CD8-positive, alpha-beta memory T cell (primary cell): ENCODE results near the gene ERC2. TPM values are rescaled to one million over a fixed set of nuclear protein-coding genes. Genes with fewer than 3 reads are reported as not detected.
A peak's percentile ranks its signal among the peaks of the same experiment; 100 is the strongest.

Source experiments
- CTCF ChIA-PET: fragments of 350-600 bp; sonication (Branson Sonifier 250); formaldehyde crosslinking; loops from one replicate; lab custom pipeline; 2021; ENCODE audit warnings: antibody characterized with exemption; lab: Charles Lee
- POLR2A ChIA-PET: fragments of 350-600 bp; sonication (Branson Sonifier 250); formaldehyde crosslinking; loops from one replicate; lab custom pipeline; 2021; ENCODE audit warnings: antibody characterized with exemption; lab: Charles Lee
- DNase-seq, 5 donors: peaks; one replicate each; pipeline versions ENCODE4 v3.0.0 to v3.0.0-alpha.2; 2020 to 2022; ENCODE audit warnings: mixed read lengths in 1 of 5
- H3K27ac ChIP-seq: one replicate; pipeline ENCODE4 v1.7.0; 2013; ENCODE audit warnings: low read depth, mild to moderate bottlenecking, low read length, moderate library complexity
- H3K27me3 ChIP-seq: 2 replicates; pipeline ENCODE4 v1.7.0; 2013; ENCODE audit warnings: low read length, mild to moderate bottlenecking; ENCODE audit not compliant: insufficient read depth, poor library complexity, severe bottlenecking
- H3K36me3 ChIP-seq: 2 replicates; pipeline ENCODE4 v1.7.0; 2013; ENCODE audit warnings: mild to moderate bottlenecking, low read length, moderate library complexity; ENCODE audit not compliant: insufficient read depth
- H3K4me1 ChIP-seq: 2 replicates; pipeline ENCODE4 v1.7.0; 2013; ENCODE audit warnings: mild to moderate bottlenecking, low read length, moderate library complexity; ENCODE audit not compliant: insufficient read depth
- H3K4me3 ChIP-seq: 2 replicates; pipeline ENCODE4 v1.7.0; 2013; ENCODE audit warnings: mild to moderate bottlenecking, low read length
- H3K9me3 ChIP-seq: 2 replicates; pipeline ENCODE4 v1.7.0; 2013; ENCODE audit warnings: mild to moderate bottlenecking, low read length
- H3K27ac Mint-ChIP-seq, 8 donors: one replicate each; pipeline ENCODE4 v1.8.0; 2020 to 2021; ENCODE audit warnings: mixed read lengths in 8 of 8, mild to moderate bottlenecking in 6 of 8, inconsistent platforms in 3 of 8, moderate library complexity in 3 of 8
- H3K27me3 Mint-ChIP-seq, 2 donors: one replicate each; pipeline ENCODE4 v1.8.0; 2020 to 2021; ENCODE audit warnings: mixed read lengths in 2 of 2, mild to moderate bottlenecking in 1 of 2, moderate library complexity in 1 of 2
- H3K36me3 Mint-ChIP-seq, 3 donors: one replicate each; pipeline ENCODE4 v1.8.0; 2020 to 2021; ENCODE audit warnings: mixed read lengths in 3 of 3, inconsistent platforms in 1 of 3, mild to moderate bottlenecking in 1 of 3
- H3K4me1 Mint-ChIP-seq, 3 donors: one replicate each; pipeline ENCODE4 v1.8.0; 2020 to 2021; ENCODE audit warnings: mixed read lengths in 3 of 3, inconsistent platforms in 1 of 3, mild to moderate bottlenecking in 1 of 3
- H3K4me3 Mint-ChIP-seq, 7 donors: one replicate each; pipeline ENCODE4 v1.8.0; 2020 to 2021; ENCODE audit warnings: mixed read lengths in 7 of 7, mild to moderate bottlenecking in 6 of 7, moderate library complexity in 4 of 7, inconsistent platforms in 2 of 7
- H3K9me3 Mint-ChIP-seq, 5 donors: one replicate each; pipeline ENCODE4 v1.8.0; 2020 to 2022; ENCODE audit warnings: mixed read lengths in 5 of 5, mild to moderate bottlenecking in 3 of 5, moderate library complexity in 2 of 5, inconsistent platforms in 1 of 5
- polyA plus RNA-seq: library from polyadenylated mRNA; unstranded; fragments of 300-500 nt; fragmentation: Illumina TruSeq; gene quantifications from one replicate; pipeline ENCODE4 v1.2.3, GENCODE V29; 2021
- total RNA-seq, 2 experiments: library from RNA; stranded (reverse); gene quantifications; one replicate each; pipeline ENCODE4 v1.2.3, GENCODE V29; 2021

The ERC2 gene
- total and polyA plus RNA-seq, 3 experiments from 2014 or later, result not detected

- Mint-ChIP-seq H3K4me3 (no peak overlapping the region), H3K4me1 (no peaks in the 10 kb centered on the region), H3K27me3 (peaks cover 15 to 43% of the 10 kb centered on the region in 2 donors), H3K36me3 (no peaks in the 10 kb centered on the region), H3K27ac (no peak overlapping the region), H3K9me3 (peaks cover 0 to 3% (median 0%) of the 10 kb centered on the region in 5 donors)
- Histone ChIP-seq H3K4me1 (no peaks in the 10 kb centered on the region), H3K4me3 (no peak overlapping the region), H3K9me3 (no peaks in the 10 kb centered on the region), H3K36me3 (no peaks in the 10 kb centered on the region), H3K27ac (no peak overlapping the region), H3K27me3 (no peaks in the 10 kb centered on the region)
- no peak for DNase-seq
- ChIA-PET CTCF (interaction anchor here (2.6 kb wide), 1 partner anchor 11 kb away, joined by 9 read pairs; no protein-coding TSS in a partner anchor), POLR2A (no interaction called here)
These were observed 15.9 kb upstream of the ERC2 start for GRCh38 chr3:56484122-56484521.

- Histone ChIP-seq H3K9me3 (no peaks in the 10 kb centered on the region), H3K4me3 (no peak overlapping the region), H3K36me3 (no peaks in the 10 kb centered on the region), H3K27ac (no peak overlapping the region), H3K27me3 (no peaks in the 10 kb centered on the region), H3K4me1 (no peaks in the 10 kb centered on the region)
- Mint-ChIP-seq H3K4me3 (no peak overlapping the region), H3K9me3 (peaks cover 0 to 3% (median 0%) of the 10 kb centered on the region in 5 donors), H3K27ac (no peak overlapping the region), H3K36me3 (no peaks in the 10 kb centered on the region), H3K4me1 (no peaks in the 10 kb centered on the region), H3K27me3 (peaks cover 18 to 73% of the 10 kb centered on the region in 2 donors)
- no peak for DNase-seq
- POLR2A ChIA-PET, result no interaction called here
- CTCF ChIA-PET, result no interaction called here
These were observed 9.4 kb upstream of the ERC2 start for GRCh38 chr3:56477646-56478045.

GRCh38 chr3:56476771-56477170, 8.5 kb upstream of the ERC2 start:
- no peaks in the 10 kb centered on the region for H3K36me3 ChIP-seq
- no peaks in the 10 kb centered on the region for H3K9me3 ChIP-seq
- no peaks in the 10 kb centered on the region for H3K4me1 ChIP-seq
- no peak overlapping the region for H3K4me3 ChIP-seq
- CTCF ChIA-PET, result no interaction called here
- H3K27me3 ChIP-seq, result no peaks in the 10 kb centered on the region
- DNase-seq, result no peak
- Mint-ChIP-seq H3K4me1 (no peaks in the 10 kb centered on the region), H3K4me3 (no peak overlapping the region), H3K9me3 (peaks cover 0 to 3% (median 0%) of the 10 kb centered on the region in 5 donors), H3K36me3 (no peaks in the 10 kb centered on the region), H3K27ac (no peak overlapping the region), H3K27me3 (peaks cover 18 to 78% of the 10 kb centered on the region in 2 donors)
- H3K27ac ChIP-seq, result no peak overlapping the region
- POLR2A ChIA-PET, result no interaction called here

GRCh38 chr3:56471771-56472170, 3.5 kb upstream of the ERC2 start:
- peaks cover 18% of the 10 kb centered on the region for H3K27me3 ChIP-seq

GRCh38 chr3:56469141-56469540, 874 bp upstream of the ERC2 start:
- Mint-ChIP-seq H3K36me3 (no peaks in the 10 kb centered on the region), H3K27ac (peak overlapping the region in 1 of 8 donors; percentile 17), H3K27me3 (peaks cover 51 to 87% of the 10 kb centered on the region in 2 donors), H3K9me3 (peaks cover 0 to 4% (median 0%) of the 10 kb centered on the region in 5 donors), H3K4me3 (peak overlapping the region in 2 of 7 donors; percentile 24 to 37), H3K4me1 (peaks cover 3 to 18% (median 17%) of the 10 kb centered on the region in 3 donors)
- no peak overlapping the region for H3K27ac ChIP-seq
- no peaks in the 10 kb centered on the region for H3K36me3 ChIP-seq
- H3K4me1 ChIP-seq, result no peaks in the 10 kb centered on the region
- H3K27me3 ChIP-seq, result peaks cover 18% of the 10 kb centered on the region
- no peak overlapping the region for H3K4me3 ChIP-seq
- no peak for DNase-seq
- no peaks in the 10 kb centered on the region for H3K9me3 ChIP-seq
- ChIA-PET POLR2A (no interaction called here), CTCF (no interaction called here)

More at GRCh38 chr3:56471771-56472170, 3.5 kb upstream of the ERC2 start:
- H3K4me3 ChIP-seq, result no peak overlapping the region
- DNase-seq, result no peak
- Mint-ChIP-seq H3K4me3 (no peak overlapping the region), H3K36me3 (no peaks in the 10 kb centered on the region), H3K27ac (no peak overlapping the region), H3K27me3 (peaks cover 35 to 81% of the 10 kb centered on the region in 2 donors), H3K9me3 (peaks cover 0 to under 1% (median 0%) of the 10 kb centered on the region in 5 donors), H3K4me1 (peaks cover 3 to 14% (median 13%) of the 10 kb centered on the region in 3 donors)
- ChIA-PET CTCF (interaction anchor here (0.7 kb wide), 1 partner anchor 26 kb away, joined by 3 read pairs; no protein-coding TSS in a partner anchor), POLR2A (no interaction called here)
- no peaks in the 10 kb centered on the region for H3K4me1 ChIP-seq
- H3K27ac ChIP-seq, result no peak overlapping the region
- no peaks in the 10 kb centered on the region for H3K36me3 ChIP-seq
- no peaks in the 10 kb centered on the region for H3K9me3 ChIP-seq

GRCh38 chr3:56467801-56468183, 475 bp downstream of the ERC2 start:
- Mint-ChIP-seq H3K4me3 (peak overlapping the region in 4 of 7 donors; percentile 23 to 63 (median 58)), H3K4me1 (peaks cover 3 to 18% (median 17%) of the 10 kb centered on the region in 3 donors), H3K27ac (no peak overlapping the region), H3K9me3 (peaks cover 0 to 4% (median 0%) of the 10 kb centered on the region in 5 donors), H3K27me3 (peaks cover 47 to 86% of the 10 kb centered on the region in 2 donors), H3K36me3 (no peaks in the 10 kb centered on the region)
- Histone ChIP-seq H3K4me1 (no peaks in the 10 kb centered on the region), H3K9me3 (no peaks in the 10 kb centered on the region), H3K27me3 (peaks cover 18% of the 10 kb centered on the region), H3K4me3 (no peak overlapping the region), H3K27ac (no peak overlapping the region), H3K36me3 (no peaks in the 10 kb centered on the region)
- no peak for DNase-seq
- ChIA-PET POLR2A (no interaction called here), CTCF (no interaction called here)

- CTCF ChIA-PET, result no interaction called here
- POLR2A ChIA-PET, result no interaction called here
These were observed 1.2 kb downstream of the ERC2 start for GRCh38 chr3:56467108-56467507.

GRCh38 chr3:56459719-56460118, 8.5 kb downstream of the ERC2 start:
- CTCF ChIA-PET, result no interaction called here
- no peaks in the 10 kb centered on the region for H3K4me1 ChIP-seq
- no peak overlapping the region for H3K27ac ChIP-seq
- H3K4me3 Mint-ChIP-seq, result no peak overlapping the region
- no peaks in the 10 kb centered on the region for H3K36me3 ChIP-seq
- H3K27me3 ChIP-seq, result no peaks in the 10 kb centered on the region
- POLR2A ChIA-PET, result no interaction called here
- no peaks in the 10 kb centered on the region for H3K4me1 Mint-ChIP-seq
- H3K9me3 Mint-ChIP-seq, result peaks cover 0 to 2% (median 0%) of the 10 kb centered on the region in 5 donors
- DNase-seq, result no peak
- H3K27ac Mint-ChIP-seq, result no peak overlapping the region
- peaks cover 36 to 45% of the 10 kb centered on the region in 2 donors for H3K27me3 Mint-ChIP-seq
- H3K36me3 Mint-ChIP-seq, result no peaks in the 10 kb centered on the region
- H3K4me3 ChIP-seq, result no peak overlapping the region
- no peaks in the 10 kb centered on the region for H3K9me3 ChIP-seq

More at GRCh38 chr3:56467108-56467507, 1.2 kb downstream of the ERC2 start:
- no peaks in the 10 kb centered on the region for H3K36me3 Mint-ChIP-seq
- peaks cover 3 to 18% (median 17%) of the 10 kb centered on the region in 3 donors for H3K4me1 Mint-ChIP-seq
- Histone ChIP-seq H3K4me1 (no peaks in the 10 kb centered on the region), H3K4me3 (no peak overlapping the region), H3K27me3 (peaks cover 18% of the 10 kb centered on the region), H3K36me3 (no peaks in the 10 kb centered on the region), H3K9me3 (no peaks in the 10 kb centered on the region), H3K27ac (no peak overlapping the region)
- peaks cover 0 to 4% (median 0%) of the 10 kb centered on the region in 5 donors for H3K9me3 Mint-ChIP-seq
- peaks cover 54 to 86% of the 10 kb centered on the region in 2 donors for H3K27me3 Mint-ChIP-seq
- H3K4me3 Mint-ChIP-seq, result peak overlapping the region in 5 of 7 donors; percentile 29 to 63 (median 59)
- H3K27ac Mint-ChIP-seq, result peak overlapping the region in 1 of 8 donors; percentile 70
- DNase-seq, result peak in 1 of 5 donors; percentile 23
